ENCODE data around the gene MAGEA3.
"Not testable (repeated sequence)": the region's sequence is repeated elsewhere in the genome, so short reads cannot be mapped to it uniquely, and the experiment has no call there.

MAGEA3 gene

GRCh38 chrX:152709173-152709572, 10.6 kb downstream of the MAGEA3 start, which contains the start of gene CSAG2:
CSAG2 (minus strand) TSS chrX:152709273; CDS start chrX:152709112, 161 bp downstream.
- H3K4me1 ChIP-seq (ENCODE audit: control insufficient read depth, insufficient read depth, low read length); H3K27me3 ChIP-seq (ENCODE audit: control insufficient read depth, insufficient read depth, low read length); H3K9ac ChIP-seq (ENCODE audit: low read depth, low read length); H3K36me3 ChIP-seq (ENCODE audit: control insufficient read depth, insufficient read depth, low read length); H3K9me3 ChIP-seq (ENCODE audit: control insufficient read depth, insufficient read depth, low read length); H3K4me3 ChIP-seq (ENCODE audit: low read depth, low read length): not testable (repeated sequence)

- H3K27me3 ChIP-seq (ENCODE audit: control insufficient read depth, insufficient read depth, low read length); H3K4me1 ChIP-seq (ENCODE audit: control insufficient read depth, insufficient read depth, low read length); H3K36me3 ChIP-seq (ENCODE audit: control insufficient read depth, insufficient read depth, low read length); H3K9me3 ChIP-seq (ENCODE audit: control insufficient read depth, insufficient read depth, low read length); H3K9ac ChIP-seq (ENCODE audit: low read depth, low read length); H3K4me3 ChIP-seq (ENCODE audit: low read depth, low read length): not testable (repeated sequence)
Measured at GRCh38 chrX:152713195-152713594, 14.6 kb downstream of the MAGEA3 start.

- H3K4me3 ChIP-seq (ENCODE audit: low read depth, low read length); H3K27me3 ChIP-seq (ENCODE audit: control insufficient read depth, insufficient read depth, low read length); H3K4me1 ChIP-seq (ENCODE audit: control insufficient read depth, insufficient read depth, low read length); H3K36me3 ChIP-seq (ENCODE audit: control insufficient read depth, insufficient read depth, low read length); H3K9me3 ChIP-seq (ENCODE audit: control insufficient read depth, insufficient read depth, low read length); H3K9ac ChIP-seq (ENCODE audit: low read depth, low read length): not testable (repeated sequence)
Measured at GRCh38 chrX:152713815-152714787, 15.5 kb downstream of the MAGEA3 start, which contains the start of gene MAGEA2B. MAGEA2B (plus strand) TSS chrX:152714628; CDS start chrX:152717107, 2,479 bp downstream.

- H3K4me3 ChIP-seq (ENCODE audit: low read depth, low read length), result no peak overlapping the region
- no peaks in the 10 kb centered on the region for H3K36me3 ChIP-seq (ENCODE audit: control insufficient read depth, insufficient read depth, low read length)
- H3K27me3 ChIP-seq (ENCODE audit: control insufficient read depth, insufficient read depth, low read length), result no peaks in the 10 kb centered on the region
Measured at GRCh38 chrX:152725409-152725808, 26.8 kb downstream of the MAGEA3 start.

GRCh38 chrX:152733261-152733975, 34.8 kb downstream of the MAGEA3 start, which contains the start of the genes CSAG1 and MAGEA12:
CSAG1 (minus strand) TSS chrX:152733721; CDS start chrX:152732460, 1,261 bp downstream.
MAGEA12 (plus strand) TSS chrX:152733757; CDS start chrX:152736162, 2,405 bp downstream.
- H3K27me3 ChIP-seq (ENCODE audit: control insufficient read depth, insufficient read depth, low read length), result no peaks in the 10 kb centered on the region
- no peak within 1 kb of the TSS for H3K9ac ChIP-seq (ENCODE audit: low read depth, low read length)
- peak within 1 kb of the TSS; percentile 11 for H3K4me3 ChIP-seq (ENCODE audit: low read depth, low read length)
- no peaks in the 10 kb centered on the region for H3K36me3 ChIP-seq (ENCODE audit: control insufficient read depth, insufficient read depth, low read length)
- no peaks in the 10 kb centered on the region for H3K4me1 ChIP-seq (ENCODE audit: control insufficient read depth, insufficient read depth, low read length)
- no peaks in the 10 kb centered on the region for H3K9me3 ChIP-seq (ENCODE audit: control insufficient read depth, insufficient read depth, low read length)

More at GRCh38 chrX:152725409-152725808, 26.8 kb downstream of the MAGEA3 start:
- Histone ChIP-seq H3K9me3 (ENCODE audit: control insufficient read depth, insufficient read depth, low read length) (no peaks in the 10 kb centered on the region), H3K4me1 (ENCODE audit: control insufficient read depth, insufficient read depth, low read length) (no peaks in the 10 kb centered on the region), H3K9ac (ENCODE audit: low read depth, low read length) (no peak overlapping the region)

- not testable (repeated sequence) for H3K9me3 ChIP-seq (ENCODE audit: control insufficient read depth, insufficient read depth, low read length); H3K9ac ChIP-seq (ENCODE audit: low read depth, low read length); H3K4me1 ChIP-seq (ENCODE audit: control insufficient read depth, insufficient read depth, low read length); H3K27me3 ChIP-seq (ENCODE audit: control insufficient read depth, insufficient read depth, low read length); H3K4me3 ChIP-seq (ENCODE audit: low read depth, low read length); H3K36me3 ChIP-seq (ENCODE audit: control insufficient read depth, insufficient read depth, low read length)
Measured at GRCh38 chrX:152734143-152734858, 35.7 kb downstream of the MAGEA3 start.

GRCh38 chrX:152735101-152735500, 36.5 kb downstream of the MAGEA3 start:
- H3K4me1 ChIP-seq (ENCODE audit: control insufficient read depth, insufficient read depth, low read length), result no peaks in the 10 kb centered on the region
- no peak overlapping the region for H3K9ac ChIP-seq (ENCODE audit: low read depth, low read length)
- no peak overlapping the region for H3K4me3 ChIP-seq (ENCODE audit: low read depth, low read length)
- no peaks in the 10 kb centered on the region for H3K27me3 ChIP-seq (ENCODE audit: control insufficient read depth, insufficient read depth, low read length)
- H3K36me3 ChIP-seq (ENCODE audit: control insufficient read depth, insufficient read depth, low read length), result no peaks in the 10 kb centered on the region
- H3K9me3 ChIP-seq (ENCODE audit: control insufficient read depth, insufficient read depth, low read length), result no peaks in the 10 kb centered on the region

- H3K4me1 ChIP-seq (ENCODE audit: control insufficient read depth, insufficient read depth, low read length), result no peaks in the 10 kb centered on the region
- no peak overlapping the region for H3K4me3 ChIP-seq (ENCODE audit: low read depth, low read length)
- H3K9me3 ChIP-seq (ENCODE audit: control insufficient read depth, insufficient read depth, low read length), result no peaks in the 10 kb centered on the region
- H3K27me3 ChIP-seq (ENCODE audit: control insufficient read depth, insufficient read depth, low read length), result no peaks in the 10 kb centered on the region
- H3K9ac ChIP-seq (ENCODE audit: low read depth, low read length), result no peak overlapping the region
- H3K36me3 ChIP-seq (ENCODE audit: control insufficient read depth, insufficient read depth, low read length), result no peaks in the 10 kb centered on the region
Measured at GRCh38 chrX:152735860-152736511, 37.4 kb downstream of the MAGEA3 start.

- not testable (repeated sequence) for H3K9me3 ChIP-seq (ENCODE audit: control insufficient read depth, insufficient read depth, low read length); H3K36me3 ChIP-seq (ENCODE audit: control insufficient read depth, insufficient read depth, low read length); H3K4me3 ChIP-seq (ENCODE audit: low read depth, low read length); H3K9ac ChIP-seq (ENCODE audit: low read depth, low read length); H3K4me1 ChIP-seq (ENCODE audit: control insufficient read depth, insufficient read depth, low read length); H3K27me3 ChIP-seq (ENCODE audit: control insufficient read depth, insufficient read depth, low read length)
Measured at GRCh38 chrX:152736528-152736927, 37.9 kb downstream of the MAGEA3 start.

GRCh38 chrX:152738560-152738959, 40.0 kb downstream of the MAGEA3 start:
- Histone ChIP-seq H3K27me3 (ENCODE audit: control insufficient read depth, insufficient read depth, low read length) (no peaks in the 10 kb centered on the region), H3K36me3 (ENCODE audit: control insufficient read depth, insufficient read depth, low read length) (no peaks in the 10 kb centered on the region), H3K4me3 (ENCODE audit: low read depth, low read length) (no peak overlapping the region), H3K9ac (ENCODE audit: low read depth, low read length) (no peak overlapping the region), H3K9me3 (ENCODE audit: control insufficient read depth, insufficient read depth, low read length) (no peaks in the 10 kb centered on the region), H3K4me1 (ENCODE audit: control insufficient read depth, insufficient read depth, low read length) (no peaks in the 10 kb centered on the region)
